GM20431 (cell line): ENCODE data around the gene TBC1D4.
"Not testable (repeated sequence)": the region's sequence is repeated elsewhere in the genome, so short reads cannot be mapped to it uniquely, and the experiment has no call there.

Experiments
- in situ Hi-C: fragments of 300-500 bp; cut with MseI, MboI; formaldehyde crosslinking; loops from one replicate; pipeline ENCODE4 v1.15.0; 2020; ENCODE audit warnings: low sequenced_read_pairs; ENCODE audit not compliant: unreplicated experiment

TBC1D4 gene

GRCh38 chr13:75303263-75303662 lies 178.7 kb downstream of the TBC1D4 start:
- in situ Hi-C loops, result no loop called here

- in situ Hi-C loops, result no loop called here
These were observed 179.8 kb downstream of the TBC1D4 start for GRCh38 chr13:75302071-75302698.

GRCh38 chr13:75299913-75300862 lies 181.8 kb downstream of the TBC1D4 start:
- in situ Hi-C loops, result no loop called here

GRCh38 chr13:75299246-75299645 lies 182.7 kb downstream of the TBC1D4 start:
- in situ Hi-C loops, result no loop called here

- in situ Hi-C loops, result no loop called here
These were observed 185.3 kb downstream of the TBC1D4 start for GRCh38 chr13:75296641-75297040.

- in situ Hi-C loops, result no loop called here
These were observed 186.8 kb downstream of the TBC1D4 start for GRCh38 chr13:75295201-75295600.

GRCh38 chr13:75294110-75294509 lies 187.9 kb downstream of the TBC1D4 start:
- in situ Hi-C loops, result no loop called here

- in situ Hi-C loops, result no loop called here
These were observed 196.7 kb downstream of the TBC1D4 start for GRCh38 chr13:75285310-75285709.

- in situ Hi-C loops, result no loop called here
These were observed 202.1 kb downstream of the TBC1D4 start for GRCh38 chr13:75279834-75280369.

- in situ Hi-C loops, result not testable (repeated sequence)
These were observed 208.3 kb downstream of the TBC1D4 start for GRCh38 chr13:75273695-75274094.

GRCh38 chr13:75271846-75272245 lies 210.1 kb downstream of the TBC1D4 start:
- in situ Hi-C loops, result no loop called here

- in situ Hi-C loops, result not testable (repeated sequence)
These were observed 213.5 kb downstream of the TBC1D4 start for GRCh38 chr13:75268481-75268880.

- in situ Hi-C loops, result no loop called here
These were observed 217.4 kb downstream of the TBC1D4 start for GRCh38 chr13:75264611-75265010.

- in situ Hi-C loops, result no loop called here
These were observed 218.1 kb downstream of the TBC1D4 start for GRCh38 chr13:75263741-75264407.

GRCh38 chr13:75258159-75258782 lies 223.7 kb downstream of the TBC1D4 start:
- in situ Hi-C loops, result no loop called here

GRCh38 chr13:75256922-75257321 lies 225.0 kb downstream of the TBC1D4 start:
- in situ Hi-C loops, result no loop called here

- in situ Hi-C loops, result no loop called here
These were observed 226.3 kb downstream of the TBC1D4 start for GRCh38 chr13:75255653-75256052.

- in situ Hi-C loops, result no loop called here
These were observed 226.8 kb downstream of the TBC1D4 start for GRCh38 chr13:75255147-75255546.

- in situ Hi-C loops, result no loop called here
These were observed 230.8 kb downstream of the TBC1D4 start for GRCh38 chr13:75251188-75251587.

- in situ Hi-C loops, result no loop called here
These were observed 231.3 kb downstream of the TBC1D4 start for GRCh38 chr13:75250526-75251178.
